SKM-1 (cell line): ENCODE measurements around the gene TMEM269.

Experiments used
- DNase-seq: peaks from one replicate; lab custom pipeline; 2025; ENCODE audit not compliant: unreplicated experiment; lab: John Stamatoyannopoulos, UW

TMEM269 gene

DNA sequence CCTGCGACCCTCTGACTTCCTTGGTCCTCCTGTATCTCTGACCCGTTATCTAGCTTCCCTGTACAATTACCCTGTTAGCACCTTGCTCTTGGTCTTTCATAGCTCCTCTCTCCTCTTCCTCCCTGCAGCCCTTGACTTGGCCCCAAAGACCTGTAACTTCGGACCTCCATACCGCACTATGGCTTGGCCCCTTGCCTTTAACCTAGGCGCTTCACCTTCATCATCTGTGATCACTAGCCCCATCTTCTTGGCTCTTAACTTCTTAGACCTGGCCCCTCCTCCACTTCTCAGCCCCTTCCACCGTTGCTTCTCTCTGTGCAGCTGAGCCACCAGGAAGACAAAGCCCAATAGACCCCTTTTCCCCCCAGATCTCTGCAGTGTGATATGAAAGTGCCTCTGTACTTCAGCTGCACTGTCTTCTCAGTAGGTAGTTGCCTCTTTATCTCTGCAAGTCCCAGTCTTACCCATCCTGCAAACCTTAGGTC lies 62.4 kb downstream of the TMEM269 start:
- DNase-seq: no peak

- no peak for DNase-seq
These were observed 63.1 kb downstream of the TMEM269 start for GRCh38 chr1:42847721-42848460.

- DNase-seq: no peak
These were observed 64.2 kb downstream of the TMEM269 start for GRCh38 chr1:42848823-42849537.

GRCh38 chr1:42849944-42850343 lies 65.2 kb downstream of the TMEM269 start:
- DNase-seq: no peak
